Lower leg skin (tissue), 4 donors: ENCODE results near the gene RGS12. TPM values are rescaled to one million over a fixed set of nuclear protein-coding genes. Genes with fewer than 3 reads are reported as not detected.

ENCODE experiments used
- DNase-seq, 2 donors: peaks; one replicate each; pipeline ENCODE4 v3.0.0-alpha.2; 2019; ENCODE audit warnings: low spot score in 2 of 2
- H3K4me3 ChIP-seq: fragments of 200-600 bp; sonication (generic); 2 replicates; pipeline ENCODE4 v1.5.1; 2017; ENCODE audit warnings: mild to moderate bottlenecking, low read depth; ENCODE audit not compliant: poor library complexity, severe bottlenecking
- POLR2A ChIP-seq, 2 donors: fragments of 450-650 bp; IDR thresholded peaks; one replicate each; pipeline ENCODE4 v1.6.1; 2016 to 2017; ENCODE audit warnings: antibody characterized with exemption in 2 of 2, mild to moderate bottlenecking in 1 of 2, moderate library complexity in 1 of 2
- WGBS, 2 donors: methylation state at CpG; one replicate each; pipeline ENCODE4 v1.1.5; 2018; 5-methylcytosine and 5-hydroxymethylcytosine counted together
- intact Hi-C: fragments of 100-400 bp; cut with DNase I; formaldehyde crosslinking; loops from one replicate; pipeline ENCODE4 v1.15.0; 2023; ENCODE audit warnings: low total_unique reads
- total RNA-seq, 4 donors: library from RNA; depleted of rRNA; stranded (reverse); fragments of >200 nt; gene quantifications; one replicate each; pipeline ENCODE4 v1.1.0, GENCODE V29; 2016
- TF ChIP-seq, protein P1 (sequence below), 3 donors: fragments of 450-650 bp; IDR thresholded peaks; one replicate each; pipeline ENCODE4 v1.5.1; 2016; ENCODE audit warnings: antibody characterized with exemption in 3 of 3, mild to moderate bottlenecking in 3 of 3, moderate library complexity in 2 of 3

The RGS12 gene
- total RNA-seq, 4 donors from 2014 or later = 47.5 to 92.6 (median 80.6) TPM

DNA sequence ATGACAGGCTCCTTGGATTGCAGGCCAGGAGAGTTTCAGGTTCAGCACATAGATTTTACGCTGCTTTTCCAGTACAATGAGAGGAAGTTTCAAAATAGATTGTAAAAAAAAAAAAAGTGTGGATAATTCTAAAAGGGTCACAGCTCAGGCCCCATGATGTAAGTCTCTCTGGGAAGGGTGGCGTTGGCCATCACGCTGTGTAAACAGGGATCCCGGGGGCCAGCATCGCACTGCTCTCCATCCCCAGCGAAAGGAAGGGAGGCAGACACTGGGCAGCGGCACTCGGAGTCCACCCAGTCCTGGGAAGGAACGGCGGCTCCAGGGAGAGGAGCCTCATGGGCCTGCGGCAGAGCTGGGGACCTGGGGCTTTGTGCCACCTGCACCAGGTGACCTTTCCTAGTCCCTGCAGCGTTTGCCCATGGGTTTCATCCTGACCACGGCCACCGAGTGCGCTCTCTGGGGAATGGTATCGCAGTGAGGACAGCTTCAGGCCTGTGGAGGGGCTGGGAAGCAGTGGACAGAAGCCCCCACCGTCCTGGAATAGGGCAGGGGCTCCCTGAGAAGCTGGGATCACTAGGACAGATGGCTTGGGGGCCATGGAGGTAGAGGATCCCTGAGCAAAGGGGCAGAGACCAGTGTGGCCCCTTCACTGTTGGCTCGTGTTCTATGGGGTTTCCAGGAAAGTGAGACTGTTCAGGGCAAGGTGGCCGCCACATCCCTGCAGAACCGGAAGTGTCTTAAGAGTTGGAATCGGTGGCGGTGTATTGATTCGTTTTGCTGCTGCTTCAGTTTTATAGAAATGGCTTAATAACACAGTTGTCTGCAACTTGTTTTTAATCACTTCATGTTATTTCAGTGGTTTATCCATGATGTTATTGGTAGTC is 38.9 kb downstream of the RGS12 start:
- H3K4me3 ChIP-seq = no peak overlapping the region
- WGBS, 2 donors = 81 to 87% methylated on average over 19 to 21 of the region's 23 CpGs
- peak in 1 of 2 donors; percentile 84 for DNase-seq
- no peak for TF ChIP-seq POLR2A (IDR thresholded peaks at IDR 0.05)
- TF ChIP-seq, protein P1, sequence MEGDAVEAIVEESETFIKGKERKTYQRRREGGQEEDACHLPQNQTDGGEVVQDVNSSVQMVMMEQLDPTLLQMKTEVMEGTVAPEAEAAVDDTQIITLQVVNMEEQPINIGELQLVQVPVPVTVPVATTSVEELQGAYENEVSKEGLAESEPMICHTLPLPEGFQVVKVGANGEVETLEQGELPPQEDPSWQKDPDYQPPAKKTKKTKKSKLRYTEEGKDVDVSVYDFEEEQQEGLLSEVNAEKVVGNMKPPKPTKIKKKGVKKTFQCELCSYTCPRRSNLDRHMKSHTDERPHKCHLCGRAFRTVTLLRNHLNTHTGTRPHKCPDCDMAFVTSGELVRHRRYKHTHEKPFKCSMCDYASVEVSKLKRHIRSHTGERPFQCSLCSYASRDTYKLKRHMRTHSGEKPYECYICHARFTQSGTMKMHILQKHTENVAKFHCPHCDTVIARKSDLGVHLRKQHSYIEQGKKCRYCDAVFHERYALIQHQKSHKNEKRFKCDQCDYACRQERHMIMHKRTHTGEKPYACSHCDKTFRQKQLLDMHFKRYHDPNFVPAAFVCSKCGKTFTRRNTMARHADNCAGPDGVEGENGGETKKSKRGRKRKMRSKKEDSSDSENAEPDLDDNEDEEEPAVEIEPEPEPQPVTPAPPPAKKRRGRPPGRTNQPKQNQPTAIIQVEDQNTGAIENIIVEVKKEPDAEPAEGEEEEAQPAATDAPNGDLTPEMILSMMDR (IDR thresholded peaks at IDR 0.05) = no peak
- intact Hi-C loops = no loop called here

GRCh38 chr4:3332498-3332897 is 39.7 kb downstream of the RGS12 start:
- no peak overlapping the region for H3K4me3 ChIP-seq
- intact Hi-C loops = no loop called here
- no peak for TF ChIP-seq POLR2A (IDR thresholded peaks at IDR 0.05)
- TF ChIP-seq, protein P1 (IDR thresholded peaks at IDR 0.05) = no peak
- no peak for DNase-seq
- WGBS, 2 donors = 92 to 94% methylated on average over 9 of the region's 9 CpGs

DNA sequence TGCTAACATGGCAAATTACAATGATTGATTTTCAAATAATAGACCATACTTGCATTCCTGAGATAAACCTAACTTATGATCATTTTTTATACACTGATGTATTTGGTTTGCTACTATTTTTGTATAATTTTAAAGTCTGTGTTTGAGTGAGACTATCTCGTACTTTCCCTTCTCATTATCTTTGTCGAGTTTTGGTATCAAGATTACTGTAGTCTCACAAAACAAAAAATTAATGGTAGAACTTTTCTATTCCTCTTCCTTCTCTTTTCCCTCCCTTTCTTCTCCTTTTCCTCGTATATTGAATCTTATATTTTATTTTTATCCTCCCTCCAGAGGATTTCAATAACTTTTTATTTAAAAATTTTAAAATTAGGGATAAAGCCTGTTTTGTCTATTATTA is 41.5 kb downstream of the RGS12 start:
- WGBS, 2 donors = 80 to 85% methylated on average over 3 of the region's 3 CpGs

GRCh38 chr4:3335385-3335784 is 42.6 kb downstream of the RGS12 start:
- peak; percentile 14 to 79 for DNase-seq
- intact Hi-C loops = no loop called here
- 74 to 78% methylated on average over 10 of the region's 10 CpGs for WGBS, 2 donors
- no peak overlapping the region for H3K4me3 ChIP-seq
- TF ChIP-seq, protein P1 (IDR thresholded peaks at IDR 0.05) = no peak
- no peak for TF ChIP-seq POLR2A (IDR thresholded peaks at IDR 0.05)

More for the DNA sequence above, 41.5 kb downstream of the RGS12 start:
- TF ChIP-seq, protein P1 (IDR thresholded peaks at IDR 0.05) = no peak
- TF ChIP-seq POLR2A (IDR thresholded peaks at IDR 0.05) = no peak
- no peak for DNase-seq
- no peak overlapping the region for H3K4me3 ChIP-seq
- intact Hi-C loops = no loop called here

GRCh38 chr4:3335982-3336381 is 43.2 kb downstream of the RGS12 start:
- WGBS, 2 donors = 86 to 92% methylated on average over 7 of the region's 7 CpGs
- H3K4me3 ChIP-seq = no peak overlapping the region
- intact Hi-C loops = no loop called here
- no peak for TF ChIP-seq POLR2A (IDR thresholded peaks at IDR 0.05)
- TF ChIP-seq, protein P1 (IDR thresholded peaks at IDR 0.05) = no peak
- DNase-seq = no peak
